Fibroblast of lung (primary cell): ENCODE measurements around the gene CASKIN2. TPM values are rescaled to one million over a fixed set of nuclear protein-coding genes. Genes with fewer than 3 reads are reported as not detected.

Experiments used
- DNase-seq, 2 donors: peaks; one replicate each; pipeline versions ENCODE4 v3.0.0 to v3.0.0-alpha.2; 2010; ENCODE audit warnings: low read depth in 2 of 2
- H2AFZ ChIP-seq: 2 replicates; pipeline ENCODE4 v1.5.1; 2012; ENCODE audit warnings: low read length, control low read depth, inconsistent platforms
- H3K27ac ChIP-seq: 2 replicates; pipeline ENCODE4 v1.5.1; 2011; ENCODE audit warnings: low read length, control low read depth; ENCODE audit not compliant: insufficient read depth
- H3K27me3 ChIP-seq: 2 replicates; pipeline ENCODE4 v1.5.1; 2011; ENCODE audit warnings: mild to moderate bottlenecking, low read length; ENCODE audit not compliant: control insufficient read depth, insufficient read depth
- H3K36me3 ChIP-seq: 2 replicates; pipeline ENCODE4 v1.5.1; 2011; ENCODE audit warnings: low read length; ENCODE audit not compliant: control insufficient read depth, insufficient read depth
- H3K4me1 ChIP-seq: 2 replicates; pipeline ENCODE4 v1.5.1; 2011; ENCODE audit warnings: low read length; ENCODE audit not compliant: control insufficient read depth, insufficient read depth; ENCODE audit errors: extremely low read depth
- H3K4me2 ChIP-seq: 2 replicates; pipeline ENCODE4 v1.5.1; 2011; ENCODE audit warnings: low read length, control low read depth; ENCODE audit not compliant: insufficient read depth; ENCODE audit errors: extremely low read depth
- H3K4me3 ChIP-seq, 4 experiments: fragments of 200-600 bp in 1 of 4; sonication (generic) in 1 of 4; replicated peaks in 1 of 4; 2 replicates each; pipeline ENCODE4 v1.5.1; 2011 to 2016; ENCODE audit warnings: low read length in 4 of 4, low read depth in 3 of 4, mild to moderate bottlenecking in 3 of 4, control low read depth in 2 of 4, inconsistent platforms in 1 of 4, mixed read lengths in 1 of 4; ENCODE audit not compliant: insufficient read depth in 1 of 4; ENCODE audit errors: control extremely low read depth in 1 of 4
- H3K79me2 ChIP-seq: 2 replicates; pipeline ENCODE4 v1.5.1; 2012; ENCODE audit warnings: mild to moderate bottlenecking, low read length, inconsistent platforms; ENCODE audit not compliant: control insufficient read depth, insufficient read depth
- H3K9ac ChIP-seq: 2 replicates; pipeline ENCODE4 v1.5.1; 2011; ENCODE audit warnings: mild to moderate bottlenecking, low read length, control low read depth; ENCODE audit not compliant: insufficient read depth
- H3K9me3 ChIP-seq: 2 replicates; pipeline ENCODE4 v1.5.1; 2012; ENCODE audit warnings: low read depth, low read length; ENCODE audit not compliant: control insufficient read depth, insufficient read depth
- H4K20me1 ChIP-seq: 2 replicates; pipeline ENCODE4 v1.5.1; 2011; ENCODE audit warnings: low read length; ENCODE audit not compliant: control insufficient read depth, insufficient read depth; ENCODE audit errors: extremely low read depth
- CTCF ChIP-seq, 2 donors: IDR thresholded peaks in 1 of 2; conservative IDR thresholded peaks in 1 of 2; 1 replicate in 1 of 2; 2 replicates in 1 of 2; pipeline ENCODE4 v1.5.1; 2011 to 2012; ENCODE audit warnings: low read length in 2 of 2, control low read depth in 1 of 2, inconsistent platforms in 1 of 2, low read depth in 1 of 2, mild to moderate bottlenecking in 1 of 2
- EZH2 ChIP-seq: IDR thresholded peaks from 2 replicates; pipeline ENCODE4 v1.5.1; 2012; ENCODE audit warnings: low read length, control low read depth, mild to moderate bottlenecking; ENCODE audit errors: missing control alignments
- polyA plus RNA-seq, 2 donors: library from polyadenylated mRNA; depleted of rRNA in 1 of 2; stranded (reverse) in 1 of 2; unstranded in 1 of 2; fragments of >200 nt; gene quantifications; 2 replicates each; pipeline ENCODE4 v1.2.1, GENCODE V29; 2011 to 2012; ENCODE audit warnings: missing spikeins in 1 of 2
- total RNA-seq: library from RNA; depleted of rRNA; stranded (reverse); fragments of >200 nt; gene quantifications from 2 replicates; pipeline ENCODE4 v1.2.1, GENCODE V29; 2014

Gene CASKIN2
- total and polyA plus RNA-seq, 2 donors (not counting 1 experiment from before 2014, with no cell fraction given): 3.4 to 8.3 TPM

GRCh38 chr17:75552425-75553294 lies 37.3 kb upstream of the CASKIN2 start:
- no peaks in the 10 kb centered on the region for H3K9me3 ChIP-seq
- no peak overlapping the region for H3K4me3 ChIP-seq
- peak in 1 of 2 donors; percentile 7 for DNase-seq
- no peaks in the 10 kb centered on the region for H3K4me1 ChIP-seq
- H3K9ac ChIP-seq: no peak overlapping the region
- no peak overlapping the region for H3K4me2 ChIP-seq
- H3K79me2 ChIP-seq: no peaks in the 10 kb centered on the region
- no peaks in the 10 kb centered on the region for H3K27me3 ChIP-seq
- TF ChIP-seq CTCF (conservative IDR thresholded peaks at IDR 0.05 in 1 of 2, IDR thresholded peaks at IDR 0.05 in 1 of 2; ENCODE audit: low read depth in 1 of 2, low read length in 2 of 2) (no peak), EZH2 (no peak)
- no peaks in the 10 kb centered on the region for H4K20me1 ChIP-seq
- no peak overlapping the region for H2AFZ ChIP-seq
- no peaks in the 10 kb centered on the region for H3K36me3 ChIP-seq
- H3K27ac ChIP-seq: no peak overlapping the region

GRCh38 chr17:75551266-75551665 lies 35.9 kb upstream of the CASKIN2 start:
- Histone ChIP-seq H3K36me3 (no peaks in the 10 kb centered on the region), H3K4me1 (no peaks in the 10 kb centered on the region), H3K9ac (no peak overlapping the region), H3K27ac (no peak overlapping the region), H2AFZ (no peak overlapping the region), H3K79me2 (no peaks in the 10 kb centered on the region), H4K20me1 (no peaks in the 10 kb centered on the region), H3K27me3 (no peaks in the 10 kb centered on the region), H3K4me2 (no peak overlapping the region), H3K4me3 (no peak overlapping the region), H3K9me3 (no peaks in the 10 kb centered on the region)
- TF ChIP-seq CTCF (conservative IDR thresholded peaks at IDR 0.05 in 1 of 2, IDR thresholded peaks at IDR 0.05 in 1 of 2; ENCODE audit: low read depth in 1 of 2, low read length in 2 of 2) (no peak), EZH2 (no peak)
- peak in 1 of 2 donors; percentile 10 for DNase-seq

- no peak for DNase-seq
- Histone ChIP-seq H3K9ac (no peak overlapping the region), H3K4me1 (no peaks in the 10 kb centered on the region), H2AFZ (no peak overlapping the region), H3K27ac (no peak overlapping the region), H4K20me1 (no peaks in the 10 kb centered on the region), H3K4me2 (no peak overlapping the region), H3K27me3 (no peaks in the 10 kb centered on the region), H3K36me3 (no peaks in the 10 kb centered on the region), H3K79me2 (no peaks in the 10 kb centered on the region), H3K9me3 (no peaks in the 10 kb centered on the region), H3K4me3 (no peak overlapping the region)
- TF ChIP-seq CTCF (conservative IDR thresholded peaks at IDR 0.05 in 1 of 2, IDR thresholded peaks at IDR 0.05 in 1 of 2; ENCODE audit: low read depth in 1 of 2, low read length in 2 of 2) (no peak), EZH2 (no peak)
Measured at GRCh38 chr17:75550139-75550465, 34.8 kb upstream of the CASKIN2 start.
